K562 (cell line): ENCODE results near the gene GNA15. TPM values are rescaled to one million over a fixed set of nuclear protein-coding genes. Genes with fewer than 3 reads are reported as not detected.

Source experiments
- CREM ChIP-seq: IDR thresholded peaks from 2 replicates; pipeline ENCODE4 v1.6.1; 2014; ENCODE audit warnings: antibody characterized with exemption, low read depth
- FIP1L1 ChIP-seq: fragments of 200-400 bp; formaldehyde crosslinking; IDR thresholded peaks from 2 replicates; pipeline ENCODE4 v1.6.1; 2018; ENCODE audit warnings: mild to moderate bottlenecking, low read depth, low read length; ENCODE audit not compliant: poor library complexity, severe bottlenecking
- JUND ChIP-seq, 2 experiments: IDR thresholded peaks; 2 replicates in 1 of 2; 3 replicates in 1 of 2; pipeline ENCODE4 v1.6.1; 2011; ENCODE audit warnings: borderline replicate concordance in 2 of 2, low read depth in 2 of 2, low read length in 2 of 2, improper control_type of control experiment in 1 of 2, missing biosample characterization in 1 of 2, missing genetic modification characterization in 1 of 2, missing genetic modification reagents in 1 of 2
- NEUROD1 ChIP-seq: fragments of 150-350 bp; IDR thresholded peaks from 2 replicates; pipeline ENCODE4 v1.6.1; 2014; ENCODE audit warnings: borderline replicate concordance, low read length, low read depth; ENCODE audit not compliant: partially characterized antibody
- RB1 ChIP-seq: fragments of 450-650 bp; IDR thresholded peaks from 2 replicates; pipeline ENCODE4 v1.6.1; 2017; ENCODE audit warnings: low read depth, mild to moderate bottlenecking
- SNIP1 ChIP-seq: fragments of 450-650 bp; IDR thresholded peaks from 2 replicates; pipeline ENCODE4 v1.7.1; 2017; ENCODE audit warnings: low read depth, mild to moderate bottlenecking
- SRF ChIP-seq, 2 experiments: fragments of 250-450, 450-650 bp in 1 of 2; sonication (Bioruptor Pico) in 1 of 2; sonication (generic) in 1 of 2; formaldehyde crosslinking; IDR thresholded peaks; 2 replicates each; pipeline versions ENCODE4 v1.5.0 to v1.5.1; 2020 to 2022; ENCODE audit warnings: mild to moderate bottlenecking in 1 of 2, missing genetic modification reagents in 1 of 2
- TEAD1 ChIP-seq, 2 experiments: fragments of 450-650 bp in 1 of 2; sonication (generic) in 1 of 2; formaldehyde crosslinking; IDR thresholded peaks; 2 replicates each; pipeline versions ENCODE4 v1.4.0 to v1.8.0; 2020 to 2022; ENCODE audit warnings: mild to moderate bottlenecking in 2 of 2, missing genetic modification reagents in 1 of 2
- YBX1 ChIP-seq: fragments of 450-650 bp; IDR thresholded peaks from 2 replicates; pipeline ENCODE4 v1.7.1; 2016; ENCODE audit warnings: mild to moderate bottlenecking
- ZFP1 ChIP-seq: fragments of 450-650 bp; formaldehyde crosslinking; IDR thresholded peaks from 2 replicates; pipeline ENCODE4 v1.4.0; 2020; ENCODE audit warnings: mild to moderate bottlenecking, mixed read lengths
- ZNF644 ChIP-seq: fragments of 200-800 bp; sonication (Bioruptor generic); IDR thresholded peaks from 2 replicates; pipeline ENCODE4 v1.6.1; 2016; ENCODE audit warnings: low read depth, missing genetic modification characterization, missing compliant biosample characterization
- ZNF75A ChIP-seq: fragments of 450-650 bp; formaldehyde crosslinking; IDR thresholded peaks from 2 replicates; pipeline ENCODE4 v1.4.0; 2020; ENCODE audit warnings: mild to moderate bottlenecking
- polyA plus RNA-seq, 8 experiments: library from polyadenylated mRNA; depleted of rRNA in 4 of 8; stranded (reverse) in 5 of 8; unstranded in 3 of 8; fragments of >200 nt; fragmentation: Nextera tagmentation in 2 of 8; fragmentation: Illumina TruSeq in 1 of 8; extraction: Ambion mirVana in 2 of 8; extraction: Trizol in 1 of 8; gene quantifications; 2 replicates each; pipeline versions ENCODE4 v1.2.1 to v1.2.3, GENCODE V29; 2011 to 2014; ENCODE audit warnings: inconsistent platforms in 1 of 8, missing spikeins in 1 of 8
- total RNA-seq, 7 experiments: library from RNA; depleted of rRNA in 6 of 7; stranded (reverse); fragments of >200 nt in 6 of 7; fragmentation: Illumina TruSeq in 2 of 7; extraction: Trizol in 2 of 7; gene quantifications; 2 replicates each; pipeline versions ENCODE4 v1.2.1 to v1.2.3, GENCODE V29; 2011 to 2021; ENCODE audit warnings: low replicate concordance in 1 of 7
- TF ChIP-seq, protein P1 (sequence below): fragments of 450-650 bp; IDR thresholded peaks from 2 replicates; pipeline ENCODE4 v1.6.1; 2016; ENCODE audit warnings: low read depth
- TF ChIP-seq, protein P2 (sequence below), 3 experiments: IDR thresholded peaks in 2 of 3; conservative IDR thresholded peaks in 1 of 3; 2 replicates each; pipeline ENCODE4 v1.5.1; 2011 to 2012; ENCODE audit warnings: low read length in 3 of 3, mild to moderate bottlenecking in 3 of 3, control low read depth in 2 of 3, improper control_type of control experiment in 1 of 3, inconsistent platforms in 1 of 3, low read depth in 1 of 3, mixed read lengths in 1 of 3, moderate library complexity in 1 of 3; ENCODE audit not compliant: insufficient read depth in 2 of 3
- TF ChIP-seq, protein P3 (sequence below), 2 experiments: IDR thresholded peaks; 2 replicates each; pipeline ENCODE4 v1.6.1; 2011; ENCODE audit warnings: borderline replicate concordance in 1 of 2, control low read depth in 1 of 2, low read depth in 1 of 2, low read length in 1 of 2, mild to moderate bottlenecking in 1 of 2, mixed read lengths in 1 of 2, moderate library complexity in 1 of 2; ENCODE audit not compliant: insufficient read depth in 1 of 2, insufficient read length in 1 of 2, poor library complexity in 1 of 2, severe bottlenecking in 1 of 2; ENCODE audit errors: extremely low read depth in 1 of 2

GNA15 gene
- total and polyA plus RNA-seq, 9 of the 15 experiments (the other 6 are each of a cell fraction or from before 2014, with no cell fraction given): 0.03 to 0.24 (median 0.11) TPM; not detected in 1

DNA sequence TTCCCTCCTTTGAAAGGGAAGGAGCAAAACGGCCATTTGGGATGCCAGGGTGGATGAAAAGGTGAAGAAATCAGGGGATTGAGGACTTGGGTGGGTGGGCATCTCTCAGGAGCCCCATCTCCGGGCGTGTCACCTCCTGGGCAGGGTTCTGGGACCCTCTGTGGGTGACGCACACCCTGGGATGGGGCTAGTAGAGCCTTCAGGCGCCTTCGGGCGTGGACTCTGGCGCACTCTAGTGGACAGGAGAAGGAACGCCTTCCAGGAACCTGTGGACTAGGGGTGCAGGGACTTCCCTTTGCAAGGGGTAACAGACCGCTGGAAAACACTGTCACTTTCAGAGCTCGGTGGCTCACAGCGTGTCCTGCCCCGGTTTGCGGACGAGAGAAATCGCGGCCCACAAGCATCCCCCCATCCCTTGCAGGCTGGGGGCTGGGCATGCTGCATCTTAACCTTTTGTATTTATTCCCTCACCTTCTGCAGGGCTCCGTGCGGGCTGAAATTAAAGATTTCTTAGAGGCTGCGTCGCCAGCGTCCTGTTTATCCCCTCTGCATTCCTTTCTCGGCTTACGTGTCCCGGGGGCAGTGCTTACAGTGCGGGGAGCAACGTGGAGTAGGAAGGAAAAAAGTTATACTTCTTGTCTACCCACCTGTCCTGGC lies 27.5 kb downstream of the GNA15 start (continued):
- TF ChIP-seq, protein P1, sequence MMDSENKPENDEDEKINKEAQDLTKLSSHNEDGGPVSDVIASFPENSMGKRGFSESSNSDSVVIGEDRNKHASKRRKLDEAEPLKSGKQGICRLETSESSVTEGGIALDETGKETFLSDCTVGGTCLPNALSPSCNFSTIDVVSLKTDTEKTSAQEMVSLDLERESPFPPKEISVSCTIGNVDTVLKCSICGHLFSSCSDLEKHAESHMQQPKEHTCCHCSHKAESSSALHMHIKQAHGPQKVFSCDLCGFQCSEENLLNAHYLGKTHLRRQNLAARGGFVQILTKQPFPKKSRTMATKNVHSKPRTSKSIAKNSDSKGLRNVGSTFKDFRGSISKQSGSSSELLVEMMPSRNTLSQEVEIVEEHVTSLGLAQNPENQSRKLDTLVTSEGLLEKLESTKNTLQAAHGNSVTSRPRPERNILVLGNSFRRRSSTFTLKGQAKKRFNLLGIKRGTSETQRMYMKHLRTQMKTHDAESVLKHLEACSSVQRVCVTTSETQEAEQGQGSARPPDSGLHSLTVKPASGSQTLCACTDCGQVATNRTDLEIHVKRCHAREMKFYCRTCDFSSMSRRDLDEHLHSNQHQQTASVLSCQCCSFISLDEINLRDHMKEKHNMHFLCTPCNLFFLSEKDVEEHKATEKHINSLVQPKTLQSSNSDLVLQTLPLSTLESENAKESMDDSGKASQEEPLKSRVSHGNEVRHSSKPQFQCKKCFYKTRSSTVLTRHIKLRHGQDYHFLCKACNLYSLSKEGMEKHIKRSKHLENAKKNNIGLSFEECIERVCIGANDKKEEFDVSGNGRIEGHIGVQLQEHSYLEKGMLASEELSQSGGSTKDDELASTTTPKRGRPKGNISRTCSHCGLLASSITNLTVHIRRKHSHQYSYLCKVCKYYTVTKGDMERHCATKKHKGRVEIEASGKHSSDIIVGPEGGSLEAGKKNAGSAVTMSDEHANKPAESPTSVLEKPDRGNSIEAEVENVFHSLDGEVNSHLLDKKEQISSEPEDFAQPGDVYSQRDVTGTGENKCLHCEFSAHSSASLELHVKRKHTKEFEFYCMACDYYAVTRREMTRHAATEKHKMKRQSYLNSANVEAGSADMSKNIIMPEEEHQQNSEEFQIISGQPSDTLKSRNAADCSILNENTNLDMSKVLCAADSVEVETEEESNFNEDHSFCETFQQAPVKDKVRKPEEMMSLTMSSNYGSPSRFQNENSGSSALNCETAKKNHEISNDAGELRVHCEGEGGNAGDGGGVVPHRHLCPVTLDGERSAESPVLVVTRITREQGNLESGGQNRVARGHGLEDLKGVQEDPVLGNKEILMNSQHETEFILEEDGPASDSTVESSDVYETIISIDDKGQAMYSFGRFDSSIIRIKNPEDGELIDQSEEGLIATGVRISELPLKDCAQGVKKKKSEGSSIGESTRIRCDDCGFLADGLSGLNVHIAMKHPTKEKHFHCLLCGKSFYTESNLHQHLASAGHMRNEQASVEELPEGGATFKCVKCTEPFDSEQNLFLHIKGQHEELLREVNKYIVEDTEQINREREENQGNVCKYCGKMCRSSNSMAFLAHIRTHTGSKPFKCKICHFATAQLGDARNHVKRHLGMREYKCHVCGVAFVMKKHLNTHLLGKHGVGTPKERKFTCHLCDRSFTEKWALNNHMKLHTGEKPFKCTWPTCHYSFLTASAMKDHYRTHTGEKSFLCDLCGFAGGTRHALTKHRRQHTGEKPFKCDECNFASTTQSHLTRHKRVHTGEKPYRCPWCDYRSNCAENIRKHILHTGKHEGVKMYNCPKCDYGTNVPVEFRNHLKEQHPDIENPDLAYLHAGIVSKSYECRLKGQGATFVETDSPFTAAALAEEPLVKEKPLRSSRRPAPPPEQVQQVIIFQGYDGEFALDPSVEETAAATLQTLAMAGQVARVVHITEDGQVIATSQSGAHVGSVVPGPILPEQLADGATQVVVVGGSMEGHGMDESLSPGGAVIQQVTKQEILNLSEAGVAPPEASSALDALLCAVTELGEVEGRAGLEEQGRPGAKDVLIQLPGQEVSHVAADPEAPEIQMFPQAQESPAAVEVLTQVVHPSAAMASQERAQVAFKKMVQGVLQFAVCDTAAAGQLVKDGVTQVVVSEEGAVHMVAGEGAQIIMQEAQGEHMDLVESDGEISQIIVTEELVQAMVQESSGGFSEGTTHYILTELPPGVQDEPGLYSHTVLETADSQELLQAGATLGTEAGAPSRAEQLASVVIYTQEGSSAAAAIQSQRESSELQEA: no peak
- TF ChIP-seq ZFP1: no peak
- TF ChIP-seq, protein P2, sequence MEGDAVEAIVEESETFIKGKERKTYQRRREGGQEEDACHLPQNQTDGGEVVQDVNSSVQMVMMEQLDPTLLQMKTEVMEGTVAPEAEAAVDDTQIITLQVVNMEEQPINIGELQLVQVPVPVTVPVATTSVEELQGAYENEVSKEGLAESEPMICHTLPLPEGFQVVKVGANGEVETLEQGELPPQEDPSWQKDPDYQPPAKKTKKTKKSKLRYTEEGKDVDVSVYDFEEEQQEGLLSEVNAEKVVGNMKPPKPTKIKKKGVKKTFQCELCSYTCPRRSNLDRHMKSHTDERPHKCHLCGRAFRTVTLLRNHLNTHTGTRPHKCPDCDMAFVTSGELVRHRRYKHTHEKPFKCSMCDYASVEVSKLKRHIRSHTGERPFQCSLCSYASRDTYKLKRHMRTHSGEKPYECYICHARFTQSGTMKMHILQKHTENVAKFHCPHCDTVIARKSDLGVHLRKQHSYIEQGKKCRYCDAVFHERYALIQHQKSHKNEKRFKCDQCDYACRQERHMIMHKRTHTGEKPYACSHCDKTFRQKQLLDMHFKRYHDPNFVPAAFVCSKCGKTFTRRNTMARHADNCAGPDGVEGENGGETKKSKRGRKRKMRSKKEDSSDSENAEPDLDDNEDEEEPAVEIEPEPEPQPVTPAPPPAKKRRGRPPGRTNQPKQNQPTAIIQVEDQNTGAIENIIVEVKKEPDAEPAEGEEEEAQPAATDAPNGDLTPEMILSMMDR (IDR thresholded peaks at IDR 0.05 in 2 of 3, conservative IDR thresholded peaks at IDR 0.05 in 1 of 3; ENCODE audit: insufficient read depth in 2 of 3, low read depth in 1 of 3, low read length in 3 of 3): peak; percentile 94 to 95 (median 95)
- peak; percentile 8 for TF ChIP-seq NEUROD1
- TF ChIP-seq, protein P3, sequence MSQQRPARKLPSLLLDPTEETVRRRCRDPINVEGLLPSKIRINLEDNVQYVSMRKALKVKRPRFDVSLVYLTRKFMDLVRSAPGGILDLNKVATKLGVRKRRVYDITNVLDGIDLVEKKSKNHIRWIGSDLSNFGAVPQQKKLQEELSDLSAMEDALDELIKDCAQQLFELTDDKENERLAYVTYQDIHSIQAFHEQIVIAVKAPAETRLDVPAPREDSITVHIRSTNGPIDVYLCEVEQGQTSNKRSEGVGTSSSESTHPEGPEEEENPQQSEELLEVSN (IDR thresholded peaks at IDR 0.05; ENCODE audit: borderline replicate concordance in 1 of 2, extremely low read depth in 1 of 2, insufficient read depth in 1 of 2, insufficient read length in 1 of 2, low read depth in 1 of 2, low read length in 1 of 2, poor library complexity in 1 of 2, severe bottlenecking in 1 of 2): no peak
- TF ChIP-seq FIP1L1: no peak
- peak; percentile 17; the same call in 1 of the 2 replicates for TF ChIP-seq JUND (IDR thresholded peaks at IDR 0.05; ENCODE audit: borderline replicate concordance, low read depth, low read length)
- no peak; the same call in 2 of the 3 replicates for TF ChIP-seq JUND (tag; IDR thresholded peaks at IDR 0.05; ENCODE audit: borderline replicate concordance, low read depth, low read length)
- 0 out of 4 replicates have a peak, but pooled peaks of 1 of the 2 experiments have one; percentile 17 for TF ChIP-seq SRF (CRISPR knock-in tag; IDR thresholded peaks at IDR 0.05)
- TF ChIP-seq ZNF644 (tag): no peak
- TF ChIP-seq RB1: peak; percentile 56
- TF ChIP-seq YBX1: no peak
- TF ChIP-seq SNIP1: no peak
- TF ChIP-seq ZNF75A (CRISPR knock-in tag): no peak
- no peak for TF ChIP-seq TEAD1 (CRISPR knock-in tag; IDR thresholded peaks at IDR 0.05)
- peak; percentile 21; the same call in 1 of the 2 replicates for TF ChIP-seq CREM
